ENCODE measurements around the gene TSPAN5. TPM values are rescaled to one million over a fixed set of nuclear protein-coding genes. Genes with fewer than 3 reads are reported as not detected.

The TSPAN5 gene
- total and polyA plus RNA-seq, 9 of the 15 experiments (the other 6 are each of a cell fraction or from before 2014, with no cell fraction given): 0.58 to 6.6 (median 0.73) TPM

DNA sequence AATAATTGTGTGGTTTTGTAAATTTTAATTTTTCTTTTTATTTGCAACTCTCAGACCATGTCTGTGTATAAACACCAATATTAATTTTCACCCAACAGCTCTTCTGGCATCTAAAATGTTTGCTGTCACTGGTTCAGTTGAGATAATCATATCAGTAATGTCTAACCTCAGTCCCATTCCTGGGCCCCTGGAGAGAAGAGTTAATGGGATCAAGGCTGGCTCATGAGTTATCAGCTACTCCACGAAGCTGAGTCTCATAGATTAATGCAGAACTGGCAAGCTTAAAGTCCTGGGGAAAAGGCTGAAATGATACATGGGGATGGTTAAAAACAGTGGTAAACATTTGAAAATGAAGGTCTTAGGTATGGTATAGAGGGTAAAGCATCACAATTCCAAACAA is 28.4 kb upstream of the TSPAN5 start (continued):
- TF ChIP-seq FOXA3 (CRISPR knock-in tag; conservative IDR thresholded peaks at IDR 0.05 in 1 of 2, IDR thresholded peaks at IDR 0.05 in 1 of 2) (no peak), MEF2A (IDR thresholded peaks at IDR 0.05; ENCODE audit: control insufficient read depth, low read depth, low read length) (no peak), KLF16 (IDR thresholded peaks at IDR 0.05) (peak; percentile 91), KDM4B (IDR thresholded peaks at IDR 0.05; ENCODE audit: borderline replicate concordance in 2 of 2, low read depth in 1 of 2) (no peak), RBM14 (IDR thresholded peaks at IDR 0.05; ENCODE audit: borderline replicate concordance, insufficient read depth, low read depth, low read length) (no peak), HDAC2 (IDR thresholded peaks at IDR 0.05) (peak; percentile 70; the same call in 1 of the 2 replicates), ZNF239 (CRISPR knock-in tag; IDR thresholded peaks at IDR 0.05) (no peak), CBFA2T2 (conservative IDR thresholded peaks at IDR 0.05) (peak; percentile 96), NCOA1 (IDR thresholded peaks at IDR 0.05; ENCODE audit: low read depth) (no peak), TAL1 (IDR thresholded peaks at IDR 0.05) (peak; percentile 93), ZNF766 (CRISPR knock-in tag; conservative IDR thresholded peaks at IDR 0.05) (peak; percentile 56; the same call in 1 of the 2 replicates), HOXB6 (CRISPR knock-in tag; IDR thresholded peaks at IDR 0.05; ENCODE audit: borderline replicate concordance) (no peak), HMG20B (CRISPR knock-in tag; IDR thresholded peaks at IDR 0.05) (no peak), HNRNPK (IDR thresholded peaks at IDR 0.05; ENCODE audit: low read depth, low read length, poor library complexity, severe bottlenecking) (no peak), BMI1 (IDR thresholded peaks at IDR 0.05; ENCODE audit: low read length) (no peak), ZNF197 (CRISPR knock-in tag; IDR thresholded peaks at IDR 0.05; ENCODE audit: low read depth) (no peak), ARHGAP35 (IDR thresholded peaks at IDR 0.05; ENCODE audit: partially characterized antibody) (no peak)
- TF ChIP-seq, protein P1, sequence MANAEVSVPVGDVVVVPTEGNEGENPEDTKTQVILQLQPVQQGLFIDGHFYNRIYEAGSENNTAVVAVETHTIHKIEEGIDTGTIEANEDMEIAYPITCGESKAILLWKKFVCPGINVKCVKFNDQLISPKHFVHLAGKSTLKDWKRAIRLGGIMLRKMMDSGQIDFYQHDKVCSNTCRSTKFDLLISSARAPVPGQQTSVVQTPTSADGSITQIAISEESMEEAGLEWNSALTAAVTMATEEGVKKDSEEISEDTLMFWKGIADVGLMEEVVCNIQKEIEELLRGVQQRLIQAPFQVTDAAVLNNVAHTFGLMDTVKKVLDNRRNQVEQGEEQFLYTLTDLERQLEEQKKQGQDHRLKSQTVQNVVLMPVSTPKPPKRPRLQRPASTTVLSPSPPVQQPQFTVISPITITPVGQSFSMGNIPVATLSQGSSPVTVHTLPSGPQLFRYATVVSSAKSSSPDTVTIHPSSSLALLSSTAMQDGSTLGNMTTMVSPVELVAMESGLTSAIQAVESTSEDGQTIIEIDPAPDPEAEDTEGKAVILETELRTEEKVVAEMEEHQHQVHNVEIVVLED (CRISPR knock-in tag; IDR thresholded peaks at IDR 0.05): no peak
- TF ChIP-seq, protein P2, sequence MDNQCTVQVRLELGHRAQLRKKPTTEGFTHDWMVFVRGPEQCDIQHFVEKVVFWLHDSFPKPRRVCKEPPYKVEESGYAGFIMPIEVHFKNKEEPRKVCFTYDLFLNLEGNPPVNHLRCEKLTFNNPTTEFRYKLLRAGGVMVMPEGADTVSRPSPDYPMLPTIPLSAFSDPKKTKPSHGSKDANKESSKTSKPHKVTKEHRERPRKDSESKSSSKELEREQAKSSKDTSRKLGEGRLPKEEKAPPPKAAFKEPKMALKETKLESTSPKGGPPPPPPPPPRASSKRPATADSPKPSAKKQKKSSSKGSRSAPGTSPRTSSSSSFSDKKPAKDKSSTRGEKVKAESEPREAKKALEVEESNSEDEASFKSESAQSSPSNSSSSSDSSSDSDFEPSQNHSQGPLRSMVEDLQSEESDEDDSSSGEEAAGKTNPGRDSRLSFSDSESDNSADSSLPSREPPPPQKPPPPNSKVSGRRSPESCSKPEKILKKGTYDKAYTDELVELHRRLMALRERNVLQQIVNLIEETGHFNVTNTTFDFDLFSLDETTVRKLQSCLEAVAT (IDR thresholded peaks at IDR 0.05): no peak
- TF ChIP-seq, protein P3, sequence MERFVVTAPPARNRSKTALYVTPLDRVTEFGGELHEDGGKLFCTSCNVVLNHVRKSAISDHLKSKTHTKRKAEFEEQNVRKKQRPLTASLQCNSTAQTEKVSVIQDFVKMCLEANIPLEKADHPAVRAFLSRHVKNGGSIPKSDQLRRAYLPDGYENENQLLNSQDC (CRISPR knock-in tag; IDR thresholded peaks at IDR 0.05): no peak
- TF ChIP-seq, protein P4, sequence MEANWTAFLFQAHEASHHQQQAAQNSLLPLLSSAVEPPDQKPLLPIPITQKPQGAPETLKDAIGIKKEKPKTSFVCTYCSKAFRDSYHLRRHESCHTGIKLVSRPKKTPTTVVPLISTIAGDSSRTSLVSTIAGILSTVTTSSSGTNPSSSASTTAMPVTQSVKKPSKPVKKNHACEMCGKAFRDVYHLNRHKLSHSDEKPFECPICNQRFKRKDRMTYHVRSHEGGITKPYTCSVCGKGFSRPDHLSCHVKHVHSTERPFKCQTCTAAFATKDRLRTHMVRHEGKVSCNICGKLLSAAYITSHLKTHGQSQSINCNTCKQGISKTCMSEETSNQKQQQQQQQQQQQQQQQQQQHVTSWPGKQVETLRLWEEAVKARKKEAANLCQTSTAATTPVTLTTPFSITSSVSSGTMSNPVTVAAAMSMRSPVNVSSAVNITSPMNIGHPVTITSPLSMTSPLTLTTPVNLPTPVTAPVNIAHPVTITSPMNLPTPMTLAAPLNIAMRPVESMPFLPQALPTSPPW (CRISPR knock-in tag; IDR thresholded peaks at IDR 0.05): peak; percentile 45
- TF ChIP-seq, protein P5, sequence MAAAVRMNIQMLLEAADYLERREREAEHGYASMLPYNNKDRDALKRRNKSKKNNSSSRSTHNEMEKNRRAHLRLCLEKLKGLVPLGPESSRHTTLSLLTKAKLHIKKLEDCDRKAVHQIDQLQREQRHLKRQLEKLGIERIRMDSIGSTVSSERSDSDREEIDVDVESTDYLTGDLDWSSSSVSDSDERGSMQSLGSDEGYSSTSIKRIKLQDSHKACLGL (CRISPR knock-in tag; IDR thresholded peaks at IDR 0.05; ENCODE audit: borderline replicate concordance, poor library complexity, severe bottlenecking): no peak

Data from K562 (cell line).